SU-DHL-6 (cell line): ENCODE measurements around the gene TYW1B.
"Not testable (repeated sequence)": the region's sequence is repeated elsewhere in the genome, so short reads cannot be mapped to it uniquely, and the experiment has no call there.

Source experiments
- H2AFZ ChIP-seq: fragments of 200-600 bp; sonication (generic); 2 replicates; pipeline ENCODE4 v1.6.1; 2014; ENCODE audit warnings: low read depth, mild to moderate bottlenecking, moderate library complexity, mixed read lengths, antibody characterized with exemption, low read length; ENCODE audit not compliant: severe bottlenecking
- H3F3A ChIP-seq: fragments of 200-600 bp; shearing (Covaris generic); 2 replicates; pipeline ENCODE4 v1.6.0; 2016; ENCODE audit warnings: antibody characterized with exemption, mild to moderate bottlenecking; ENCODE audit not compliant: insufficient read depth
- H3K27ac ChIP-seq: fragments of 200-600 bp; sonication (generic); 2 replicates; pipeline ENCODE4 v1.5.1; 2016; ENCODE audit warnings: low read depth, mild to moderate bottlenecking, low read length, moderate library complexity, mixed read lengths
- H3K27me3 ChIP-seq: fragments of 200-600 bp; sonication (generic), shearing (Covaris generic); 2 replicates; pipeline ENCODE4 v1.6.0; 2014; ENCODE audit warnings: mild to moderate bottlenecking, low read length
- H3K36me3 ChIP-seq: fragments of 200-600 bp; sonication (generic); 2 replicates; pipeline ENCODE4 v1.6.1; 2014; ENCODE audit warnings: mild to moderate bottlenecking, low read length, mixed read lengths
- H3K4me2 ChIP-seq: fragments of 300-600, 200-600 bp; shearing (Covaris generic), sonication (generic); 2 replicates; pipeline ENCODE4 v1.6.0; 2014; ENCODE audit warnings: low read length, low read depth, mild to moderate bottlenecking; ENCODE audit not compliant: poor library complexity, severe bottlenecking
- H3K4me3 ChIP-seq: fragments of 200-600 bp; sonication (generic); 2 replicates; pipeline ENCODE4 v1.5.1; 2014; ENCODE audit warnings: antibody characterized with exemption, low read length, mild to moderate bottlenecking, mixed read lengths; ENCODE audit not compliant: insufficient read depth, poor library complexity, severe bottlenecking
- H3K79me2 ChIP-seq: fragments of 200-600 bp; sonication (generic); 2 replicates; pipeline ENCODE4 v1.6.1; 2014; ENCODE audit warnings: mild to moderate bottlenecking, low read length, moderate library complexity; ENCODE audit not compliant: insufficient read depth
- H3K9ac ChIP-seq: fragments of 200-600 bp; sonication (generic); 2 replicates; pipeline ENCODE4 v1.7.0; 2014; ENCODE audit warnings: mild to moderate bottlenecking, low read length
- H3K9me2 ChIP-seq: fragments of 200-600 bp; sonication (generic); replicated peaks from 2 replicates; pipeline ENCODE4 v1.6.1; 2014; ENCODE audit warnings: low read length; ENCODE audit not compliant: insufficient read depth
- H3K9me3 ChIP-seq: fragments of 200-600 bp; sonication (generic); 2 replicates; pipeline ENCODE4 v1.6.1; 2014; ENCODE audit warnings: low read length, mixed read lengths; ENCODE audit not compliant: insufficient read depth
- H4K20me1 ChIP-seq: fragments of 200-600 bp; sonication (generic); 2 replicates; pipeline ENCODE4 v1.6.1; 2014; ENCODE audit warnings: low read depth, mild to moderate bottlenecking, antibody characterized with exemption, low read length, moderate library complexity, mixed read lengths
- EZH2phosphoT487 ChIP-seq: fragments of 200-600 bp; sonication (generic), shearing (Covaris generic); conservative IDR thresholded peaks from 2 replicates; pipeline ENCODE4 v1.6.1; 2018; ENCODE audit warnings: mild to moderate bottlenecking, antibody characterized with exemption, low read length, moderate library complexity, mixed read lengths
- TF ChIP-seq, protein P1 (sequence below): fragments of 200-600 bp; sonication (generic); IDR thresholded peaks from one replicate; pipeline ENCODE4 v1.5.1; 2017; ENCODE audit warnings: antibody characterized with exemption, mild to moderate bottlenecking, low read length, moderate library complexity; ENCODE audit not compliant: insufficient read depth, poor library complexity, severe bottlenecking

TYW1B gene

GRCh38 chr7:72583620-72584361 lies 244.2 kb downstream of the TYW1B start:
- not testable (repeated sequence) for H3K9me2 ChIP-seq, H3K79me2 ChIP-seq, H3K9me3 ChIP-seq, H2AFZ ChIP-seq, H3K36me3 ChIP-seq, H3K4me2 ChIP-seq, H3F3A ChIP-seq, H4K20me1 ChIP-seq, H3K27ac ChIP-seq, H3K9ac ChIP-seq, H3K4me3 ChIP-seq, H3K27me3 ChIP-seq

- H3K9me3 ChIP-seq, H3K36me3 ChIP-seq, H3K9me2 ChIP-seq, H3K4me2 ChIP-seq, H2AFZ ChIP-seq, H3K4me3 ChIP-seq, H3K27ac ChIP-seq, H3K27me3 ChIP-seq, H3K79me2 ChIP-seq, H4K20me1 ChIP-seq, H3F3A ChIP-seq, H3K9ac ChIP-seq: not testable (repeated sequence)
These were observed 247.7 kb downstream of the TYW1B start for GRCh38 chr7:72580142-72580770.

- Histone ChIP-seq H3K9ac (no peak overlapping the region), H3K27ac (no peak overlapping the region), H3F3A (no peaks in the 10 kb centered on the region), H4K20me1 (no peaks in the 10 kb centered on the region), H3K4me2 (no peak overlapping the region), H3K9me3 (no peaks in the 10 kb centered on the region), H3K4me3 (no peak overlapping the region), H3K79me2 (no peaks in the 10 kb centered on the region), H3K9me2 (no peaks in the 10 kb centered on the region), H2AFZ (no peak overlapping the region), H3K36me3 (no peaks in the 10 kb centered on the region), H3K27me3 (no peaks in the 10 kb centered on the region)
- no peak for TF ChIP-seq EZH2phosphoT487
- TF ChIP-seq, protein P1, sequence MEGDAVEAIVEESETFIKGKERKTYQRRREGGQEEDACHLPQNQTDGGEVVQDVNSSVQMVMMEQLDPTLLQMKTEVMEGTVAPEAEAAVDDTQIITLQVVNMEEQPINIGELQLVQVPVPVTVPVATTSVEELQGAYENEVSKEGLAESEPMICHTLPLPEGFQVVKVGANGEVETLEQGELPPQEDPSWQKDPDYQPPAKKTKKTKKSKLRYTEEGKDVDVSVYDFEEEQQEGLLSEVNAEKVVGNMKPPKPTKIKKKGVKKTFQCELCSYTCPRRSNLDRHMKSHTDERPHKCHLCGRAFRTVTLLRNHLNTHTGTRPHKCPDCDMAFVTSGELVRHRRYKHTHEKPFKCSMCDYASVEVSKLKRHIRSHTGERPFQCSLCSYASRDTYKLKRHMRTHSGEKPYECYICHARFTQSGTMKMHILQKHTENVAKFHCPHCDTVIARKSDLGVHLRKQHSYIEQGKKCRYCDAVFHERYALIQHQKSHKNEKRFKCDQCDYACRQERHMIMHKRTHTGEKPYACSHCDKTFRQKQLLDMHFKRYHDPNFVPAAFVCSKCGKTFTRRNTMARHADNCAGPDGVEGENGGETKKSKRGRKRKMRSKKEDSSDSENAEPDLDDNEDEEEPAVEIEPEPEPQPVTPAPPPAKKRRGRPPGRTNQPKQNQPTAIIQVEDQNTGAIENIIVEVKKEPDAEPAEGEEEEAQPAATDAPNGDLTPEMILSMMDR: no peak
These were observed 250.9 kb downstream of the TYW1B start for GRCh38 chr7:72577107-72577506.

GRCh38 chr7:72561988-72562387 lies 266.0 kb downstream of the TYW1B start:
- not testable (repeated sequence) for H3K4me3 ChIP-seq, H3K79me2 ChIP-seq, H3K27ac ChIP-seq, H2AFZ ChIP-seq, H3K9ac ChIP-seq, H3K4me2 ChIP-seq, H3K9me2 ChIP-seq, H3F3A ChIP-seq, H3K9me3 ChIP-seq, H4K20me1 ChIP-seq, H3K36me3 ChIP-seq, H3K27me3 ChIP-seq

DNA sequence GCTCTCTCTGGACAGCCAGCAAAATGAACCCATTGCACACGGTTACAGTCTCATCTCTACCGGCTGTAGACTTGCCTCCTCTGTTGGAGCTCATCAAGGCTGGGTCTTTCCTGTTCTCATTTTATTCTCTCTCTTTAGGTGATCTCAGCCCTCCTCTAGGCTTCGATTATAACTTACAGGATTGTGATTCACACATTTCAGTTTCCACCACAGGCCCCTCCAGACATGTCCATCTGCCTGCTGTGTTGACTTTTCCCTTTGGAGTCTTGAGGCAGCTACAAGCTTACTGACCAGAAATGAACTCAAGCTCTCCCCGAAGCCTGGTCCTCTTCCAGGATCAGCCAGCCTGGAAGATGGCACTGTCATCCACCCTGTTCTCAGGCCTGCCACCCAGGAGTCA lies 268.5 kb downstream of the TYW1B start:
- H3K9ac ChIP-seq, H3K9me2 ChIP-seq, H3K9me3 ChIP-seq, H3K4me2 ChIP-seq, H3K27me3 ChIP-seq, H4K20me1 ChIP-seq, H3K27ac ChIP-seq, H2AFZ ChIP-seq, H3K4me3 ChIP-seq, H3K79me2 ChIP-seq, H3K36me3 ChIP-seq, H3F3A ChIP-seq: not testable (repeated sequence)

DNA sequence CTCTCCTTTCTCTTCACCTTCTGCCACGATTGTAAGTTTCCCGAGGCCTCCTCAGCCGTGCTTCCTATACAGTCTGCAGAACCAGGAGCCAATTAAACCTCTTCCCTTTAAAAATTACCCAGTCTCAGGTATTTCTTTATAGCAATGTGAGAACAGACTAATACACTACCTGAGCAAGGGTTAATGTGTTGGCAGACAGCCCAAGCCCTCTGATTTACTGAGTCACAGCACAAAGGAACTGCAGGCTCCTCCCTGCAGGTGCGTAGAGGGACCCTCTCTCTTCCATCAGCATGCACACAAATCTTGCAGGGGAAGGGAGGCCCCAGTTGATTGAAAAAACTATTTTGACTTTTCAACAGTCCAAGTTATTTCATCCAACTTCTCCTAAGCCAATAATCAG lies 271.3 kb downstream of the TYW1B start:
- H3K27ac ChIP-seq, H3K27me3 ChIP-seq, H3K4me3 ChIP-seq, H3K9me2 ChIP-seq, H3K9ac ChIP-seq, H4K20me1 ChIP-seq, H3K4me2 ChIP-seq, H3K36me3 ChIP-seq, H3K9me3 ChIP-seq, H2AFZ ChIP-seq, H3F3A ChIP-seq, H3K79me2 ChIP-seq: not testable (repeated sequence)

DNA sequence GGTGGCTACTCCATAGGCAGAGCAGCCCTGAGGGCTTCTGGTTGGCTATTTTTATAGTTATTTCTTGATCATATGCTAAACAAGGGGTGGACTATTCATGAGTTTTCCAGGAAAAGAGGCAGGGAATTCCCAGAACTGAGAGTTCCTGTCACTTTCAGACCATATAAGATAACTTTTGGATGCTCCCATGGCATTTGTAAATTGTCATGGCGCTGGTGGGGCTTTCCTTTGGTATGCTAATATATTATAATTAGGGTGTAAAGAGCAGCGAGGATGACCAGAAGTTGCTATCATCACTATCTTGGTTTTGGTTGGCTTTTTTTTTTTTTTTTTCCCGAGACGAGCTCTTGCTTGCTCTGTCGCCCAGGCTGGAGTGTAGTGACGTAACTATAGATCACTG lies 272.8 kb downstream of the TYW1B start:
- not testable (repeated sequence) for H3K9me2 ChIP-seq, H3K9me3 ChIP-seq, H3K36me3 ChIP-seq, H2AFZ ChIP-seq, H3K27ac ChIP-seq, H3K4me2 ChIP-seq, H3K27me3 ChIP-seq, H4K20me1 ChIP-seq, H3K79me2 ChIP-seq, H3K9ac ChIP-seq, H3F3A ChIP-seq, H3K4me3 ChIP-seq
